A673 (cell line): ENCODE results near the gene AKAP7. TPM values are rescaled to one million over a fixed set of nuclear protein-coding genes. Genes with fewer than 3 reads are reported as not detected.

Source experiments
- BruUV-seq: library from RNA; stranded (reverse); fragments of 400-500 nt; replicated peaks from 2 replicates; lab custom pipeline; 2021; lab: Mats Ljungman, UMichigan
- CTCF ChIA-PET: fragments of 300-600 bp; sonication (Branson Sonifier 250); formaldehyde crosslinking; loops from one replicate; lab custom pipeline; 2022; ENCODE audit warnings: antibody characterized with exemption; lab: Charles Lee
- POLR2A ChIA-PET: fragments of 300-600 bp; sonication (Branson Sonifier 250); formaldehyde crosslinking; loops from one replicate; lab custom pipeline; 2022; ENCODE audit warnings: antibody characterized with exemption; ENCODE audit not compliant: low non-redundant PET; lab: Charles Lee
- DNase-seq: peaks from one replicate; pipeline ENCODE4 v3.0.0-alpha.2; 2015; ENCODE audit warnings: low spot score
- H3K27ac ChIP-seq: fragments of 200-600 bp; sonication (generic); 2 replicates; pipeline ENCODE4 v1.5.1; 2016; ENCODE audit warnings: mixed run types, low read depth, mild to moderate bottlenecking, mixed read lengths, antibody characterized with exemption, low read length; ENCODE audit not compliant: poor library complexity, severe bottlenecking
- H3K27me3 ChIP-seq: fragments of 200-600 bp; sonication (generic); replicated peaks from 2 replicates; pipeline ENCODE4 v1.6.1; 2017; ENCODE audit warnings: mixed run types, low read depth, mild to moderate bottlenecking, mixed read lengths, antibody characterized with exemption, low read length; ENCODE audit not compliant: insufficient read depth, poor library complexity
- H3K36me3 ChIP-seq: fragments of 200-600 bp; sonication (generic); 2 replicates; pipeline ENCODE4 v1.6.1; 2016; ENCODE audit warnings: mixed run types, mild to moderate bottlenecking, mixed read lengths, antibody characterized with exemption, low read length; ENCODE audit not compliant: insufficient read depth, poor library complexity, severe bottlenecking
- H3K4me1 ChIP-seq: fragments of 200-600 bp; sonication (generic); 2 replicates; pipeline ENCODE4 v1.6.1; 2017; ENCODE audit warnings: mixed run types, mild to moderate bottlenecking, mixed read lengths, antibody characterized with exemption, low read length; ENCODE audit not compliant: insufficient read depth, poor library complexity, severe bottlenecking
- H3K4me3 ChIP-seq: fragments of 200-600 bp; sonication (generic); 2 replicates; pipeline ENCODE4 v1.5.1; 2016; ENCODE audit warnings: low read depth, mixed run types, mild to moderate bottlenecking, mixed read lengths, low read length; ENCODE audit not compliant: poor library complexity, severe bottlenecking
- H3K9me3 ChIP-seq: fragments of 200-600 bp; sonication (generic); 2 replicates; pipeline ENCODE4 v1.6.1; 2016; ENCODE audit warnings: mixed run types, low read depth, mild to moderate bottlenecking, mixed read lengths, antibody characterized with exemption, low read length; ENCODE audit not compliant: poor library complexity, severe bottlenecking
- EZH2 ChIP-seq: fragments of 200-600 bp; sonication (generic); IDR thresholded peaks from 2 replicates; pipeline ENCODE4 v1.6.1; 2017; ENCODE audit warnings: borderline replicate concordance, low read depth, mild to moderate bottlenecking, mixed read lengths, antibody characterized with exemption, low read length; ENCODE audit not compliant: poor library complexity, severe bottlenecking
- intact Hi-C: fragments of 100-400 bp; cut with micrococcal nuclease; formaldehyde crosslinking; loops from one replicate; pipeline ENCODE4 v1.10.0; 2022; ENCODE audit not compliant: unreplicated experiment
- total RNA-seq: library from RNA; stranded (reverse); gene quantifications from 2 replicates; pipeline ENCODE4 v1.2.3, GENCODE V29; 2021
- TF ChIP-seq, protein P1 (sequence below): fragments of 300-800, 200-600 bp; sonication (generic); conservative IDR thresholded peaks from 2 replicates; pipeline ENCODE4 v1.5.1; 2017; ENCODE audit warnings: low read depth, mild to moderate bottlenecking, antibody characterized with exemption, low read length, moderate library complexity, mixed read lengths

Gene AKAP7
- total RNA-seq, 1 experiment from 2014 or later: 59.5 TPM

DNA sequence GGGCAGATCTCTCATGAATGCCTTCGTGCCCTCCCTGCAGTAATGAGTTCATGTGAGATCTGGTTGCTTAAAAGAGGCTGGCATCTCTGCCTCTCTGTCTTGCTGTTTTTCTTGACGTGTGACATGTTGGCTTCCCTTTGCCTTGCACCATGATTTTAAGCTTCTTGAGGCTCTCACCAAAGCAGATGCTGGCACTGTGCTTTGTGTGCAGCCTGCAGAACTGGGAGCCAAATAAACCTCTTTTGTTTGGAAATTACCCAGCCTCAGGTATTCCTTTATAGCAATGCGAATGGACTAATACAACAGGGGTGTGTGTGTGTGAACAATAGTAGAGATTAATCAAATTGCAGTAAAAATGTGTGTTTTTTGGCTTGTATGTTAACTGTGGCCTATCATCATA, 8.1 kb downstream of the AKAP7 start:
- Histone ChIP-seq H3K27me3 (no peaks in the 10 kb centered on the region), H3K27ac (no peak overlapping the region), H3K9me3 (no peaks in the 10 kb centered on the region), H3K36me3 (peaks cover 42% of the 10 kb centered on the region), H3K4me1 (peaks cover 10% of the 10 kb centered on the region), H3K4me3 (no peak overlapping the region)
- POLR2A ChIA-PET: interaction anchor here (0.6 kb wide), 1 partner anchor 9 kb away, joined by 3 read pairs; no protein-coding TSS in a partner anchor
- CTCF ChIA-PET: no interaction called here
- BruUV-seq: no TSS peak
- no peak for DNase-seq
- TF ChIP-seq, protein P1, sequence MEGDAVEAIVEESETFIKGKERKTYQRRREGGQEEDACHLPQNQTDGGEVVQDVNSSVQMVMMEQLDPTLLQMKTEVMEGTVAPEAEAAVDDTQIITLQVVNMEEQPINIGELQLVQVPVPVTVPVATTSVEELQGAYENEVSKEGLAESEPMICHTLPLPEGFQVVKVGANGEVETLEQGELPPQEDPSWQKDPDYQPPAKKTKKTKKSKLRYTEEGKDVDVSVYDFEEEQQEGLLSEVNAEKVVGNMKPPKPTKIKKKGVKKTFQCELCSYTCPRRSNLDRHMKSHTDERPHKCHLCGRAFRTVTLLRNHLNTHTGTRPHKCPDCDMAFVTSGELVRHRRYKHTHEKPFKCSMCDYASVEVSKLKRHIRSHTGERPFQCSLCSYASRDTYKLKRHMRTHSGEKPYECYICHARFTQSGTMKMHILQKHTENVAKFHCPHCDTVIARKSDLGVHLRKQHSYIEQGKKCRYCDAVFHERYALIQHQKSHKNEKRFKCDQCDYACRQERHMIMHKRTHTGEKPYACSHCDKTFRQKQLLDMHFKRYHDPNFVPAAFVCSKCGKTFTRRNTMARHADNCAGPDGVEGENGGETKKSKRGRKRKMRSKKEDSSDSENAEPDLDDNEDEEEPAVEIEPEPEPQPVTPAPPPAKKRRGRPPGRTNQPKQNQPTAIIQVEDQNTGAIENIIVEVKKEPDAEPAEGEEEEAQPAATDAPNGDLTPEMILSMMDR: no peak
- TF ChIP-seq EZH2: no peak
- intact Hi-C loops: no loop called here

DNA sequence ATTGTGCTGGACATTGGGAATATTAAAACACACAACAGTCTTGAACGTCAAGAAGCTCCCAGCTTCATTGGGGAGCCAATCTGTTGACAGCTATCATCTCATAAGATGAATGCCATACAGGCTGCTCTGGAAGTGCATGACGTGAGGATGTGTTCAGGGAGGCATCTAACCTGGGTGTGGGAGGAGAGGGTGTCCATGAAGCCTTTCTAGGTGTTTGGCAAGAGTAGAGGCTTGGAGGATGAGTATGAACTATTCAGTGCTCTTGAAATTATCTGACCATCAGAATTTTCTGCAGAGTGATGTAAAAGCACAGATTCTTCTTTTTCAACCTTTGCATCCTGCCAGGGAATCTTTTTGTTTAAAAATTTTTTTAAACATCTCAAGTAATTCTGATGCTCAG, 11.6 kb downstream of the AKAP7 start:
- Histone ChIP-seq H3K9me3 (no peaks in the 10 kb centered on the region), H3K4me1 (no peaks in the 10 kb centered on the region), H3K36me3 (peaks cover 36% of the 10 kb centered on the region), H3K27ac (no peak overlapping the region), H3K27me3 (no peaks in the 10 kb centered on the region), H3K4me3 (no peak overlapping the region)
- DNase-seq: no peak
- TF ChIP-seq, protein P1: no peak
- TF ChIP-seq EZH2: no peak
- POLR2A ChIA-PET: no interaction called here
- CTCF ChIA-PET: no interaction called here
- intact Hi-C loops: no loop called here
- no TSS peak for BruUV-seq

DNA sequence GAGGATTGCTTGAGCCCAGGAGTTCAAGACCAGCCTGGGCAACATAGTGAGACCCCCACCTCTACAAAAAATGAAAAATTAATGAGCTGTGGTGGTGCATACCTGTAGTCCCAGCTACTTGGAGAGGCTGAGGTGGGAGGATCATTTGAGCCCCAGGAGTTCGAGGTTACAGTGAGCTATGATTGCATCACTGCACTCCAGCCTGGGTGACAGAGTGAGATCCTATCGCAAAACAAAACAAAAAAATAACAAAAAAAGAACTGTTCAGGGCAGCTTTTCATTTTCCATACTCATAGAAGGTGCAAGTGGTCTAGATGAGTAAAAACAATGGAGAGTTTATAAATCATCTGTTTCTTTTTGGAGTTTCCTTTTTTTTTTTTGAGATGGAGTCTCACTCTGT, 21.1 kb downstream of the AKAP7 start:
- ChIA-PET POLR2A (no interaction called here), CTCF (no interaction called here)
- H3K27ac ChIP-seq: no peak overlapping the region
- no peaks in the 10 kb centered on the region for H3K27me3 ChIP-seq
- DNase-seq: no peak
- no peaks in the 10 kb centered on the region for H3K9me3 ChIP-seq
- peaks cover 21% of the 10 kb centered on the region for H3K36me3 ChIP-seq
- TF ChIP-seq, protein P1: no peak
- no peak for TF ChIP-seq EZH2
- no TSS peak for BruUV-seq
- no peaks in the 10 kb centered on the region for H3K4me1 ChIP-seq
- intact Hi-C loops: no loop called here
- no peak overlapping the region for H3K4me3 ChIP-seq
